ENCODE measurements around the gene ZFPM1.

The ZFPM1 gene

GRCh38 chr16:88497561-88498462, 44.7 kb downstream of the ZFPM1 start:
- no peak for DNase-seq (ENCODE audit: low read depth, low spot score)

- no peak for DNase-seq (ENCODE audit: low read depth, low spot score)
Observed at GRCh38 chr16:88498576-88499208, 45.6 kb downstream of the ZFPM1 start.

GRCh38 chr16:88499292-88499691, 46.2 kb downstream of the ZFPM1 start:
- DNase-seq (ENCODE audit: low read depth, low spot score), result no peak

- DNase-seq (ENCODE audit: low read depth, low spot score), result no peak
Observed at GRCh38 chr16:88499836-88500251, 46.8 kb downstream of the ZFPM1 start.

- DNase-seq (ENCODE audit: low read depth, low spot score), result no peak
Observed at GRCh38 chr16:88500255-88500661, 47.2 kb downstream of the ZFPM1 start.

GRCh38 chr16:88502371-88502770, 49.3 kb downstream of the ZFPM1 start:
- DNase-seq (ENCODE audit: low read depth, low spot score), result no peak

- no peak for DNase-seq (ENCODE audit: low read depth, low spot score)
Observed at GRCh38 chr16:88502776-88503280, 49.7 kb downstream of the ZFPM1 start.

- no peak for DNase-seq (ENCODE audit: low read depth, low spot score)
Observed at GRCh38 chr16:88503374-88503770, 50.3 kb downstream of the ZFPM1 start.

- DNase-seq (ENCODE audit: low read depth, low spot score), result no peak
Observed at GRCh38 chr16:88503771-88504488, 50.9 kb downstream of the ZFPM1 start.

- no peak for DNase-seq (ENCODE audit: low read depth, low spot score)
Observed at GRCh38 chr16:88504489-88505404, 51.7 kb downstream of the ZFPM1 start.

GRCh38 chr16:88505405-88506082, 52.5 kb downstream of the ZFPM1 start:
- peak; percentile 21 for DNase-seq (ENCODE audit: low read depth, low spot score)

GRCh38 chr16:88506723-88507122, 53.6 kb downstream of the ZFPM1 start:
- no peak for DNase-seq (ENCODE audit: low read depth, low spot score)

GRCh38 chr16:88507231-88507743, 54.2 kb downstream of the ZFPM1 start:
- DNase-seq (ENCODE audit: low read depth, low spot score), result no peak

GRCh38 chr16:88508376-88508867, 55.3 kb downstream of the ZFPM1 start:
- DNase-seq (ENCODE audit: low read depth, low spot score), result no peak

GRCh38 chr16:88508868-88509748, 56.0 kb downstream of the ZFPM1 start:
- no peak for DNase-seq (ENCODE audit: low read depth, low spot score)

GRCh38 chr16:88509749-88510069, 56.6 kb downstream of the ZFPM1 start:
- no peak for DNase-seq (ENCODE audit: low read depth, low spot score)

- no peak for DNase-seq (ENCODE audit: low read depth, low spot score)
Observed at GRCh38 chr16:88510091-88510994, 57.3 kb downstream of the ZFPM1 start.

- no peak for DNase-seq (ENCODE audit: low read depth, low spot score)
Observed at GRCh38 chr16:88511060-88511459, 58.0 kb downstream of the ZFPM1 start.

Data from activated naive CD8-positive, alpha-beta T cell treated with anti-CD3 and anti-CD28 coated beads, Interleukin-2, amount 50 U/mL, for 16 hours (primary cell).